GM12878 (cell line): Measurements from ENCODE around the gene TSHZ2. TPM values are rescaled to one million over a fixed set of nuclear protein-coding genes. Genes with fewer than 3 reads are reported as not detected.

ENCODE experiments used
- ATAC-seq: fragments of 200-7000 bp; cut with Tn5 transposase; 3 replicates; pipeline ENCODE4 v1.9.1; 2020; ENCODE audit warnings: mild to moderate bottlenecking, moderate library complexity
- BruUV-seq: library from RNA; stranded (reverse); fragments of 400-500 nt; replicated peaks from 2 replicates; lab custom pipeline; 2021; lab: Mats Ljungman, UMichigan
- CTCF ChIA-PET: fragments of 300-600 bp; sonication (Branson Sonifier 250); formaldehyde crosslinking; extraction: SDS; loops from one replicate; lab custom pipeline; 2021; ENCODE audit warnings: inconsistent platforms; lab: Yijun Ruan, JAX
- POLR2A ChIA-PET: fragments of 350-600 bp; formaldehyde crosslinking; extraction: SDS; loops from one replicate; lab custom pipeline; 2021; ENCODE audit warnings: inconsistent platforms; lab: Charles Lee
- RAD21 ChIA-PET: fragments of 300-600 bp; sonication (Branson Sonifier 250); formaldehyde crosslinking; loops from one replicate; lab custom pipeline; 2023; ENCODE audit warnings: antibody characterized with exemption; ENCODE audit not compliant: unreplicated experiment; lab: Charles Lee
- SMC1A ChIA-PET: fragments of 300-600 bp; sonication (Branson Sonifier 250); formaldehyde crosslinking; loops from one replicate; lab custom pipeline; 2023; ENCODE audit not compliant: unreplicated experiment, uncharacterized antibody; lab: Charles Lee
- DNase-seq: peaks from one replicate; pipeline ENCODE4 v3.0.0-alpha.2; 2011; ENCODE audit warnings: low read depth, low spot score
- FAIRE-seq: peaks from 3 replicates; lab custom pipeline; 2011; peaks lifted over from hg19 to GRCh38; lab: Jason Lieb, UNC
- H2AFZ ChIP-seq: 2 replicates; pipeline ENCODE4 v1.6.0; 2011; ENCODE audit warnings: low read depth, low read length, control low read depth; ENCODE audit not compliant: control insufficient read depth
- H3K27ac ChIP-seq: 2 replicates; pipeline ENCODE4 v1.5.1; 2011; ENCODE audit warnings: control low read depth; ENCODE audit not compliant: control insufficient read depth, insufficient read depth
- H3K27me3 ChIP-seq, 2 experiments: replicated peaks in 1 of 2; 2 replicates each; pipeline versions ENCODE4 v1.6.0 to v1.6.1; 2011; ENCODE audit warnings: low read length in 1 of 2; ENCODE audit not compliant: control insufficient read depth in 2 of 2, insufficient read depth in 2 of 2
- H3K36me3 ChIP-seq, 2 experiments: 2 replicates each; pipeline ENCODE4 v1.5.1; 2011; ENCODE audit warnings: low read length in 1 of 2; ENCODE audit not compliant: control insufficient read depth in 2 of 2, insufficient read depth in 2 of 2
- H3K4me1 ChIP-seq: 2 replicates; pipeline ENCODE4 v1.6.1; 2011; ENCODE audit warnings: mild to moderate bottlenecking, low read length, moderate library complexity, mixed read lengths; ENCODE audit not compliant: control insufficient read depth, insufficient read depth
- H3K4me2 ChIP-seq: 2 replicates; pipeline ENCODE4 v1.6.0; 2011; ENCODE audit warnings: control low read depth; ENCODE audit not compliant: control insufficient read depth, insufficient read depth
- H3K4me3 ChIP-seq: fragments of 200-600 bp; sonication (generic); 2 replicates; pipeline ENCODE4 v1.5.1; 2016
- H3K79me2 ChIP-seq: 2 replicates; pipeline ENCODE4 v1.6.0; 2011; ENCODE audit warnings: low read length; ENCODE audit not compliant: control insufficient read depth, insufficient read depth
- H3K9ac ChIP-seq: 2 replicates; pipeline ENCODE4 v1.8.0; 2011; ENCODE audit warnings: low read length, control low read depth, mixed read lengths; ENCODE audit not compliant: control insufficient read depth, insufficient read depth
- H3K9me3 ChIP-seq: replicated peaks from 3 replicates; pipeline ENCODE4 v1.5.1; 2011; ENCODE audit warnings: mild to moderate bottlenecking, low read length; ENCODE audit not compliant: control insufficient read depth, insufficient read depth
- H4K20me1 ChIP-seq: 2 replicates; pipeline ENCODE4 v1.6.0; 2011; ENCODE audit not compliant: control insufficient read depth, insufficient read depth
- ASH2L ChIP-seq: fragments of 300-600, 200-600 bp; sonication (generic); IDR thresholded peaks from 2 replicates; pipeline ENCODE4 v1.6.1; 2017; ENCODE audit warnings: low read depth, mild to moderate bottlenecking, borderline replicate concordance
- CHD4 ChIP-seq: fragments of 200-600 bp; sonication (generic); IDR thresholded peaks from 2 replicates; pipeline ENCODE4 v1.6.1; 2016; ENCODE audit warnings: mild to moderate bottlenecking
- ESRRA ChIP-seq: IDR thresholded peaks from 2 replicates; pipeline ENCODE4 v1.6.1; 2012; ENCODE audit warnings: mild to moderate bottlenecking, low read length, improper control_type of control experiment
- MYC ChIP-seq: IDR thresholded peaks from 2 replicates; pipeline ENCODE4 v1.6.1; 2011; ENCODE audit warnings: mild to moderate bottlenecking, low read length, moderate library complexity, inconsistent platforms; ENCODE audit not compliant: insufficient read depth, insufficient replicate concordance, insufficient read length, severe bottlenecking
- RAD51 ChIP-seq: fragments of 450-650 bp; IDR thresholded peaks from 2 replicates; pipeline ENCODE4 v1.6.1; 2016; ENCODE audit warnings: moderate library complexity, mild to moderate bottlenecking, inconsistent platforms
- ZNF622 ChIP-seq: fragments of 450-650 bp; IDR thresholded peaks from 2 replicates; pipeline ENCODE4 v1.6.1; 2017; ENCODE audit warnings: mild to moderate bottlenecking, inconsistent platforms
- WGBS: methylation state at CpG from one replicate; pipeline ENCODE4 v1.1.6; 2016; ENCODE audit warnings: low lambda C conversion rate; ENCODE audit not compliant: insufficient replicate concordance, insufficient coverage; ENCODE audit errors: missing lambda C conversion rate; 5-methylcytosine and 5-hydroxymethylcytosine counted together
- in situ Hi-C: fragments of 300-500 bp; cut with MboI; formaldehyde crosslinking; loops from 9 replicates; pipeline ENCODE4 v1.14.3; 2018; ENCODE audit warnings: mixed read lengths
- intact Hi-C: fragments of 100-400 bp; cut with micrococcal nuclease; formaldehyde crosslinking; loops from one replicate; pipeline ENCODE4 v1.14.2; 2022; ENCODE audit not compliant: unreplicated experiment
- polyA plus RNA-seq, 11 experiments: library from polyadenylated mRNA; depleted of rRNA in 4 of 11; unstranded in 6 of 11; stranded (reverse) in 5 of 11; fragments of >200 nt; fragmentation: Nextera tagmentation in 4 of 11; fragmentation: Illumina TruSeq in 1 of 11; extraction: Ambion mirVana in 4 of 11; extraction: Trizol in 1 of 11; gene quantifications; 1 replicate in 1 of 11; 2 replicates in 10 of 11; pipeline versions ENCODE4 v1.2.1 to v1.2.3, GENCODE V29; 2011 to 2016; ENCODE audit warnings: inconsistent platforms in 2 of 11, missing spikeins in 2 of 11, low read depth in 1 of 11
- total RNA-seq, 4 experiments: library from RNA; depleted of rRNA in 3 of 4; stranded (reverse); fragments of >200 nt in 3 of 4; fragmentation: Illumina TruSeq in 1 of 4; extraction: Trizol in 1 of 4; gene quantifications; 2 replicates each; pipeline versions ENCODE4 v1.2.1 to v1.2.3, GENCODE V29; 2013 to 2021
- TF ChIP-seq, protein P1 (sequence below): IDR thresholded peaks from 2 replicates; pipeline ENCODE4 v1.6.1; 2012; ENCODE audit warnings: low read length, inconsistent platforms
- TF ChIP-seq, protein P2 (sequence below): fragments of 450-650 bp; IDR thresholded peaks from 2 replicates; pipeline ENCODE4 v1.6.1; 2017; ENCODE audit warnings: borderline replicate concordance

TSHZ2 gene
- total and polyA plus RNA-seq, 10 of the 15 experiments (the other 5 are each of a cell fraction or from before 2014, with no cell fraction given) = 0.01 to 0.86 (median 0.13) TPM; not detected in 2

DNA sequence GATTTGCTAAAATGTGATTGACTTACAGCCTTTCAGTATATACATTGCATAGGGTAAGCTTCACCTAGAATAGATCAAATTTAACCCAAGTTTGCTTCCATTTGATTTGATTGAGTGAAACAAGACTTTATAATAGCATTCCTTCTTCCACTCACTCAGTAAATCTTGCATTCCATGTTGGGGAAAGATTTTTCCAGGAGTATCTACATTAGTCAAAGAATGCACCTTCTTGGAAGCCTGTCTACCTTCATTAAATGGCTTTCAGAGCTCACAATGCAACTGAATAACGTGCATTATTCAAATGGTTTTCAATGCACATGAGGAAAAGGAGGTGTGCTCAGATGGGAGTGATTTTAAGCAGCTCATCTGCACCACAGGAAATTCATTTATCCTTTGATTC lies 38.3 kb upstream of the TSHZ2 start:
- H3K9ac ChIP-seq = no peak overlapping the region
- RAD21 ChIA-PET = no interaction called here
- intact Hi-C loops = no loop called here
- H3K4me2 ChIP-seq = no peak overlapping the region
- no peak overlapping the region for H3K27ac ChIP-seq
- no peaks in the 10 kb centered on the region for H3K79me2 ChIP-seq
- CTCF ChIA-PET = no interaction called here
- TF ChIP-seq, protein P1, sequence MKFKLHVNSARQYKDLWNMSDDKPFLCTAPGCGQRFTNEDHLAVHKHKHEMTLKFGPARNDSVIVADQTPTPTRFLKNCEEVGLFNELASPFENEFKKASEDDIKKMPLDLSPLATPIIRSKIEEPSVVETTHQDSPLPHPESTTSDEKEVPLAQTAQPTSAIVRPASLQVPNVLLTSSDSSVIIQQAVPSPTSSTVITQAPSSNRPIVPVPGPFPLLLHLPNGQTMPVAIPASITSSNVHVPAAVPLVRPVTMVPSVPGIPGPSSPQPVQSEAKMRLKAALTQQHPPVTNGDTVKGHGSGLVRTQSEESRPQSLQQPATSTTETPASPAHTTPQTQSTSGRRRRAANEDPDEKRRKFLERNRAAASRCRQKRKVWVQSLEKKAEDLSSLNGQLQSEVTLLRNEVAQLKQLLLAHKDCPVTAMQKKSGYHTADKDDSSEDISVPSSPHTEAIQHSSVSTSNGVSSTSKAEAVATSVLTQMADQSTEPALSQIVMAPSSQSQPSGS = no peak
- TF ChIP-seq ESRRA (no peak), ASH2L (no peak), CHD4 (no peak), RAD51 (no peak), ZNF622 (no peak), MYC (no peak)
- TF ChIP-seq, protein P2, sequence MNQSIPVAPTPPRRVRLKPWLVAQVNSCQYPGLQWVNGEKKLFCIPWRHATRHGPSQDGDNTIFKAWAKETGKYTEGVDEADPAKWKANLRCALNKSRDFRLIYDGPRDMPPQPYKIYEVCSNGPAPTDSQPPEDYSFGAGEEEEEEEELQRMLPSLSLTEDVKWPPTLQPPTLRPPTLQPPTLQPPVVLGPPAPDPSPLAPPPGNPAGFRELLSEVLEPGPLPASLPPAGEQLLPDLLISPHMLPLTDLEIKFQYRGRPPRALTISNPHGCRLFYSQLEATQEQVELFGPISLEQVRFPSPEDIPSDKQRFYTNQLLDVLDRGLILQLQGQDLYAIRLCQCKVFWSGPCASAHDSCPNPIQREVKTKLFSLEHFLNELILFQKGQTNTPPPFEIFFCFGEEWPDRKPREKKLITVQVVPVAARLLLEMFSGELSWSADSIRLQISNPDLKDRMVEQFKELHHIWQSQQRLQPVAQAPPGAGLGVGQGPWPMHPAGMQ = no peak
- H3K36me3 ChIP-seq = no peaks in the 10 kb centered on the region
- DNase-seq (no peak), ATAC-seq (no peak), FAIRE-seq (no peak)
- no TSS peak for BruUV-seq
- H3K4me3 ChIP-seq = no peak overlapping the region
- in situ Hi-C loops = no loop called here
- POLR2A ChIA-PET = no interaction called here
- no peaks in the 10 kb centered on the region for H4K20me1 ChIP-seq
- H3K27me3 ChIP-seq = no peaks in the 10 kb centered on the region
- no peaks in the 10 kb centered on the region for H3K4me1 ChIP-seq
- 0% methylated on average over 1 of the region's 1 CpG for WGBS
- no peaks in the 10 kb centered on the region for H3K9me3 ChIP-seq
- no peak overlapping the region for H2AFZ ChIP-seq
- SMC1A ChIA-PET = no interaction called here
